IMR-90 (cell line): ENCODE results near the gene TNS1. TPM values are rescaled to one million over a fixed set of nuclear protein-coding genes. Genes with fewer than 3 reads are reported as not detected.

Experiments used
- ATAC-seq: fragments of 200-7000 bp; cut with Tn5 transposase; 2 replicates; pipeline ENCODE4 v1.9.1; 2020; ENCODE audit warnings: low read depth, mild to moderate bottlenecking, moderate library complexity
- BruUV-seq: library from RNA; stranded (reverse); fragments of 400-500 nt; replicated peaks from 2 replicates; lab custom pipeline; 2021; lab: Mats Ljungman, UMichigan
- CTCF ChIA-PET: fragments of 300-600 bp; formaldehyde crosslinking; extraction: SDS; loops from one replicate; lab custom pipeline; 2021; ENCODE audit warnings: antibody characterized with exemption; lab: Yijun Ruan, JAX
- POLR2A ChIA-PET: fragments of 300-600 bp; sonication (Branson Sonifier 250); formaldehyde crosslinking; loops from one replicate; lab custom pipeline; 2022; ENCODE audit warnings: antibody characterized with exemption; ENCODE audit not compliant: unreplicated experiment; lab: Charles Lee
- DNase-seq: peaks from one replicate; pipeline ENCODE4 v3.0.0; 2013
- H2AFZ ChIP-seq: replicated peaks from 2 replicates; pipeline ENCODE3; 2013; ENCODE audit warnings: low read length, mild to moderate bottlenecking; ENCODE audit not compliant: poor library complexity
- H2AK5ac ChIP-seq: 2 replicates; pipeline ENCODE4 v1.6.1; 2013; ENCODE audit warnings: low read depth, low read length, inconsistent platforms
- H2AK9ac ChIP-seq: replicated peaks from 2 replicates; pipeline ENCODE3; 2013; ENCODE audit warnings: mild to moderate bottlenecking, low read depth, low read length, moderate library complexity; ENCODE audit not compliant: poor library complexity
- H2BK120ac ChIP-seq: 2 replicates; pipeline ENCODE4 v1.6.1; 2013; ENCODE audit warnings: low read depth, low read length, inconsistent platforms
- H2BK15ac ChIP-seq: 3 replicates; pipeline ENCODE4 v1.6.1; 2013; ENCODE audit warnings: low read depth, low read length, inconsistent platforms
- H2BK20ac ChIP-seq: 2 replicates; pipeline ENCODE4 v1.6.1; 2013; ENCODE audit warnings: low read depth, mild to moderate bottlenecking, inconsistent platforms, low read length, moderate library complexity
- H2BK5ac ChIP-seq: 2 replicates; pipeline ENCODE4 v1.6.1; 2013; ENCODE audit warnings: mild to moderate bottlenecking, low read depth, low read length, inconsistent platforms; ENCODE audit not compliant: poor library complexity, severe bottlenecking
- H3K14ac ChIP-seq: replicated peaks from 2 replicates; pipeline ENCODE4 v1.6.1; 2013; ENCODE audit warnings: low read depth, low read length, inconsistent platforms
- H3K18ac ChIP-seq: 2 replicates; pipeline ENCODE4 v1.6.1; 2013; ENCODE audit warnings: low read depth, low read length, control low read depth
- H3K23ac ChIP-seq: 2 replicates; pipeline ENCODE4 v1.6.1; 2013; ENCODE audit warnings: low read depth, low read length, inconsistent platforms
- H3K27ac ChIP-seq: 2 replicates; pipeline ENCODE4 v1.5.1; 2013; ENCODE audit warnings: mild to moderate bottlenecking, control low read depth, low read length; ENCODE audit not compliant: insufficient read depth
- H3K27me3 ChIP-seq: 2 replicates; pipeline ENCODE4 v1.6.1; 2013; ENCODE audit warnings: low read length; ENCODE audit not compliant: control insufficient read depth, insufficient read depth
- H3K36me3 ChIP-seq: 2 replicates; pipeline ENCODE4 v1.6.1; 2013; ENCODE audit warnings: low read length, mixed read lengths; ENCODE audit not compliant: control insufficient read depth, insufficient read depth
- H3K4ac ChIP-seq: 2 replicates; pipeline ENCODE4 v1.6.1; 2013; ENCODE audit warnings: low read depth, low read length, inconsistent platforms
- H3K4me1 ChIP-seq: 2 replicates; pipeline ENCODE4 v1.6.1; 2013; ENCODE audit warnings: low read length, mixed read lengths; ENCODE audit not compliant: control insufficient read depth, insufficient read depth
- H3K4me2 ChIP-seq: 2 replicates; pipeline ENCODE4 v1.6.1; 2013; ENCODE audit warnings: low read depth, mild to moderate bottlenecking, control low read depth, low read length, moderate library complexity
- H3K4me3 ChIP-seq: 2 replicates; pipeline ENCODE4 v1.5.1; 2013; ENCODE audit warnings: low read depth, mild to moderate bottlenecking, control low read depth, low read length, moderate library complexity; ENCODE audit not compliant: insufficient read depth
- H3K56ac ChIP-seq: 2 replicates; pipeline ENCODE4 v1.6.1; 2013; ENCODE audit warnings: low read length, inconsistent platforms; ENCODE audit not compliant: insufficient read depth; ENCODE audit errors: extremely low read depth
- H3K79me1 ChIP-seq, 2 experiments: 2 replicates each; pipeline ENCODE4 v1.6.1; 2013; ENCODE audit warnings: low read length in 2 of 2, inconsistent platforms in 1 of 2, low read depth in 1 of 2
- H3K9ac ChIP-seq: 2 replicates; pipeline ENCODE4 v1.6.1; 2013; ENCODE audit warnings: low read depth, low read length, control low read depth
- H3K9me1 ChIP-seq: 2 replicates; pipeline ENCODE4 v1.6.1; 2013; ENCODE audit warnings: low read length, inconsistent platforms; ENCODE audit not compliant: insufficient read depth
- H3K9me3 ChIP-seq: 2 replicates; pipeline ENCODE4 v1.6.1; 2013; ENCODE audit warnings: low read length; ENCODE audit not compliant: control insufficient read depth, insufficient read depth
- H4K20me1 ChIP-seq: 2 replicates; pipeline ENCODE4 v1.6.1; 2013; ENCODE audit warnings: low read length, inconsistent platforms; ENCODE audit not compliant: insufficient read depth
- H4K5ac ChIP-seq: 2 replicates; pipeline ENCODE4 v1.6.1; 2013; ENCODE audit warnings: mild to moderate bottlenecking, low read depth, low read length, control low read depth
- H4K8ac ChIP-seq, 2 experiments: 2 replicates each; pipeline ENCODE4 v1.6.1; 2013; ENCODE audit warnings: low read depth in 2 of 2, low read length in 2 of 2, control low read depth in 1 of 2, inconsistent platforms in 1 of 2
- H4K91ac ChIP-seq: 2 replicates; pipeline ENCODE4 v1.6.1; 2013; ENCODE audit warnings: low read depth, low read length, inconsistent platforms; ENCODE audit not compliant: insufficient read depth
- BHLHE40 ChIP-seq: fragments of 150-350 bp; IDR thresholded peaks from 2 replicates; pipeline ENCODE4 v1.6.1; 2016; ENCODE audit warnings: mild to moderate bottlenecking, low read depth, low read length
- CEBPB ChIP-seq: IDR thresholded peaks from 2 replicates; pipeline ENCODE4 v1.6.1; 2012; ENCODE audit warnings: low read depth, low read length, improper control_type of control experiment
- CHD1 ChIP-seq: IDR thresholded peaks from 2 replicates; pipeline ENCODE4 v1.6.1; 2012; ENCODE audit warnings: low read depth, low read length, improper control_type of control experiment
- FOS ChIP-seq: fragments of 150-350 bp; IDR thresholded peaks from 2 replicates; pipeline ENCODE4 v1.6.1; 2016; ENCODE audit warnings: low read depth, low read length
- MAFK ChIP-seq: IDR thresholded peaks from 2 replicates; pipeline ENCODE4 v1.6.1; 2012; ENCODE audit warnings: low read depth, low read length, improper control_type of control experiment
- MAZ ChIP-seq: IDR thresholded peaks from 2 replicates; pipeline ENCODE4 v1.6.1; 2012; ENCODE audit warnings: low read depth, mild to moderate bottlenecking, low read length, improper control_type of control experiment, moderate library complexity, borderline replicate concordance
- MXI1 ChIP-seq: IDR thresholded peaks from 2 replicates; pipeline ENCODE4 v1.6.1; 2012; ENCODE audit warnings: low read depth, mild to moderate bottlenecking, low read length, moderate library complexity, borderline replicate concordance
- NFE2L2 ChIP-seq: fragments of 150-350 bp; IDR thresholded peaks from 2 replicates; pipeline ENCODE4 v1.6.1; 2016; ENCODE audit warnings: low read depth, mild to moderate bottlenecking, low read length
- POLR2A ChIP-seq: IDR thresholded peaks from 2 replicates; pipeline ENCODE4 v1.6.1; 2012; ENCODE audit warnings: mild to moderate bottlenecking, low read depth, low read length
- RAD21 ChIP-seq: IDR thresholded peaks from 2 replicates; pipeline ENCODE4 v1.6.1; 2012; ENCODE audit warnings: low read length, improper control_type of control experiment
- RCOR1 ChIP-seq: IDR thresholded peaks from 2 replicates; pipeline ENCODE4 v1.6.1; 2012; ENCODE audit warnings: mild to moderate bottlenecking, low read length, improper control_type of control experiment; ENCODE audit not compliant: insufficient replicate concordance
- RFX5 ChIP-seq: IDR thresholded peaks from 2 replicates; pipeline ENCODE4 v1.8.0; 2012; ENCODE audit warnings: low read depth, mild to moderate bottlenecking, low read length, moderate library complexity
- SMC3 ChIP-seq: fragments of 150-350 bp; IDR thresholded peaks from 2 replicates; pipeline ENCODE4 v1.6.1; 2016; ENCODE audit warnings: low read depth, mild to moderate bottlenecking, antibody characterized with exemption, low read length, moderate library complexity
- WGBS, 2 experiments: methylation state at CpG; one replicate each; pipeline versions ENCODE4 v1.1.5 to v1.1.7; 2013; ENCODE audit warnings: missing lambda C conversion rate in 2 of 2; ENCODE audit not compliant: insufficient read length in 1 of 2; ENCODE audit errors: extremely low coverage in 2 of 2; 5-methylcytosine and 5-hydroxymethylcytosine counted together
- dilution Hi-C: fragments of 300-500 bp; cut with HindIII; formaldehyde crosslinking; loops from one replicate; pipeline ENCODE4 v1.14.3; 2018; ENCODE audit warnings: low sequenced_read_pairs; ENCODE audit not compliant: unreplicated experiment
- in situ Hi-C: fragments of 300-500 bp; cut with MboI; formaldehyde crosslinking; loops from 3 replicates; pipeline ENCODE4 v1.14.3; 2019; ENCODE audit warnings: low sequenced_read_pairs, inconsistent platforms, mixed read lengths
- intact Hi-C: fragments of 100-400 bp; cut with micrococcal nuclease; formaldehyde crosslinking; loops from 2 replicates; pipeline ENCODE4 v1.10.0; 2022
- polyA plus RNA-seq, 3 experiments: library from polyadenylated mRNA; depleted of rRNA; stranded (reverse); fragments of >200 nt; gene quantifications; 2 replicates each; pipeline ENCODE4 v1.2.3, GENCODE V29; 2012; ENCODE audit warnings: low replicate concordance in 1 of 3
- total RNA-seq: library from RNA; depleted of rRNA; stranded (reverse); fragments of >200 nt; gene quantifications from 2 replicates; pipeline ENCODE4 v1.2.3, GENCODE V29; 2012
- TF ChIP-seq, protein P1 (sequence below): conservative IDR thresholded peaks from 2 replicates; pipeline ENCODE4 v1.5.1; 2012; ENCODE audit warnings: mild to moderate bottlenecking, low read depth, low read length, improper control_type of control experiment
- TF ChIP-seq, protein P2 (sequence below): fragments of 150-350 bp; IDR thresholded peaks from 2 replicates; pipeline ENCODE4 v1.6.1; 2016; ENCODE audit warnings: low read depth, mild to moderate bottlenecking, low read length, moderate library complexity, borderline replicate concordance
- TF ChIP-seq, protein P3 (sequence below): fragments of 150-350 bp; IDR thresholded peaks from 2 replicates; pipeline ENCODE4 v1.6.1; 2017; ENCODE audit warnings: mild to moderate bottlenecking, antibody characterized with exemption, low read length, low read depth

The TNS1 gene
- total and polyA plus RNA-seq, 2 of the 4 experiments (the other 2 are of a cell fraction), result 41.1 to 45.2 TPM

DNA sequence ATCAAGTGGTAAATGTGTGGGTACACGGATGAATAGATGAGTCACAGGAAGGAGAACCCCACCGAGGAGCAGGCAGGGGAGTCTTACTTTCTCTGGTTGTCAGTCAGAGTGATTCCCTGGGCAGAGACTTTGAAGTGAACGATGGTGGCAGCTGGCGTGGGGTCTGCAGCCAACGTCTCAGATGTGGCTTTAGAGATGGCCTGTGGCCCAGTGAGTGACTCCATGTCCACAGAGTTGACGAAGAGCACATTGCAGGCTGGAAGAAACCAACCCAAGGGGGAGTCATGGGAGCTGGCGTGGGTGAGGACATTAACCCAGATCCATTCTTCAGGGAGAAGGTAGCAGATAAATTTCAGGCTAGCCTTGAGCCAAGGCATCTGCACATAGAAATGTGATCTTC is 193.1 kb downstream of the TNS1 start:
- peaks cover 18% of the 10 kb centered on the region for H3K9me1 ChIP-seq
- no peak overlapping the region for H3K4me3 ChIP-seq
- no peak overlapping the region for H3K9ac ChIP-seq
- H3K56ac ChIP-seq, result no peak overlapping the region
- peaks cover 28% of the 10 kb centered on the region for H4K20me1 ChIP-seq
- WGBS, 2 experiments, result 100% methylated on average over 3 of the region's 7 CpGs; no CpG with 5 or more reads in 1 of the 2 experiments
- no peak overlapping the region for H3K27ac ChIP-seq
- no peak overlapping the region for H2BK5ac ChIP-seq
- H3K4me1 ChIP-seq, result no peaks in the 10 kb centered on the region
- ATAC-seq, result no peak
- POLR2A ChIA-PET, result no interaction called here
- TF ChIP-seq RAD21, result no peak
- TF ChIP-seq POLR2A, result no peak
- no peak for TF ChIP-seq MAFK
- no peak for TF ChIP-seq BHLHE40
- TF ChIP-seq, protein P1, sequence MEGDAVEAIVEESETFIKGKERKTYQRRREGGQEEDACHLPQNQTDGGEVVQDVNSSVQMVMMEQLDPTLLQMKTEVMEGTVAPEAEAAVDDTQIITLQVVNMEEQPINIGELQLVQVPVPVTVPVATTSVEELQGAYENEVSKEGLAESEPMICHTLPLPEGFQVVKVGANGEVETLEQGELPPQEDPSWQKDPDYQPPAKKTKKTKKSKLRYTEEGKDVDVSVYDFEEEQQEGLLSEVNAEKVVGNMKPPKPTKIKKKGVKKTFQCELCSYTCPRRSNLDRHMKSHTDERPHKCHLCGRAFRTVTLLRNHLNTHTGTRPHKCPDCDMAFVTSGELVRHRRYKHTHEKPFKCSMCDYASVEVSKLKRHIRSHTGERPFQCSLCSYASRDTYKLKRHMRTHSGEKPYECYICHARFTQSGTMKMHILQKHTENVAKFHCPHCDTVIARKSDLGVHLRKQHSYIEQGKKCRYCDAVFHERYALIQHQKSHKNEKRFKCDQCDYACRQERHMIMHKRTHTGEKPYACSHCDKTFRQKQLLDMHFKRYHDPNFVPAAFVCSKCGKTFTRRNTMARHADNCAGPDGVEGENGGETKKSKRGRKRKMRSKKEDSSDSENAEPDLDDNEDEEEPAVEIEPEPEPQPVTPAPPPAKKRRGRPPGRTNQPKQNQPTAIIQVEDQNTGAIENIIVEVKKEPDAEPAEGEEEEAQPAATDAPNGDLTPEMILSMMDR, result no peak
- no peak for TF ChIP-seq NFE2L2
- no peak for TF ChIP-seq SMC3
- TF ChIP-seq CHD1, result no peak
- TF ChIP-seq CEBPB, result no peak
- no peak for TF ChIP-seq RFX5
- TF ChIP-seq MAZ, result no peak
- TF ChIP-seq RCOR1, result no peak
- TF ChIP-seq, protein P2, sequence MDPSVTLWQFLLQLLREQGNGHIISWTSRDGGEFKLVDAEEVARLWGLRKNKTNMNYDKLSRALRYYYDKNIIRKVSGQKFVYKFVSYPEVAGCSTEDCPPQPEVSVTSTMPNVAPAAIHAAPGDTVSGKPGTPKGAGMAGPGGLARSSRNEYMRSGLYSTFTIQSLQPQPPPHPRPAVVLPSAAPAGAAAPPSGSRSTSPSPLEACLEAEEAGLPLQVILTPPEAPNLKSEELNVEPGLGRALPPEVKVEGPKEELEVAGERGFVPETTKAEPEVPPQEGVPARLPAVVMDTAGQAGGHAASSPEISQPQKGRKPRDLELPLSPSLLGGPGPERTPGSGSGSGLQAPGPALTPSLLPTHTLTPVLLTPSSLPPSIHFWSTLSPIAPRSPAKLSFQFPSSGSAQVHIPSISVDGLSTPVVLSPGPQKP, result no peak
- TF ChIP-seq FOS, result no peak
- TF ChIP-seq MXI1, result no peak
- TF ChIP-seq, protein P3, sequence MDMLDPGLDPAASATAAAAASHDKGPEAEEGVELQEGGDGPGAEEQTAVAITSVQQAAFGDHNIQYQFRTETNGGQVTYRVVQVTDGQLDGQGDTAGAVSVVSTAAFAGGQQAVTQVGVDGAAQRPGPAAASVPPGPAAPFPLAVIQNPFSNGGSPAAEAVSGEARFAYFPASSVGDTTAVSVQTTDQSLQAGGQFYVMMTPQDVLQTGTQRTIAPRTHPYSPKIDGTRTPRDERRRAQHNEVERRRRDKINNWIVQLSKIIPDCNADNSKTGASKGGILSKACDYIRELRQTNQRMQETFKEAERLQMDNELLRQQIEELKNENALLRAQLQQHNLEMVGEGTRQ, result no peak
- intact Hi-C loops, result no loop called here
- no TSS peak for BruUV-seq
- no peak overlapping the region for H4K5ac ChIP-seq
- H2AFZ ChIP-seq, result no peak overlapping the region
- no peak overlapping the region for H3K14ac ChIP-seq
- peaks cover 14 to 20% of the 10 kb centered on the region in 2 experiments for H3K79me1 ChIP-seq
- H2BK20ac ChIP-seq, result no peak overlapping the region
- no peak overlapping the region for H2AK5ac ChIP-seq
- no peak overlapping the region for H3K23ac ChIP-seq
- no peak overlapping the region for H3K18ac ChIP-seq
- H2AK9ac ChIP-seq, result no peak overlapping the region
- in situ Hi-C loops, result no loop called here
- H4K8ac ChIP-seq, result no peak overlapping the region
- H4K91ac ChIP-seq, result no peak overlapping the region
- H3K4me2 ChIP-seq, result no peak overlapping the region
- H3K27me3 ChIP-seq, result no peaks in the 10 kb centered on the region
- peaks cover 76% of the 10 kb centered on the region for H3K36me3 ChIP-seq
- dilution Hi-C loops, result no loop called here
- CTCF ChIA-PET, result no interaction called here
- no peak overlapping the region for H3K4ac ChIP-seq
- no peak overlapping the region for H2BK120ac ChIP-seq
- no peak for DNase-seq
- no peak overlapping the region for H2BK15ac ChIP-seq
- no peaks in the 10 kb centered on the region for H3K9me3 ChIP-seq
